Loucy (cell line): ENCODE results near the gene RHBDF1.

Source experiments
- CTCF ChIP-seq: fragments of 200-600 bp; sonication (generic); conservative IDR thresholded peaks from 2 replicates; pipeline ENCODE4 v1.5.1; 2014; ENCODE audit warnings: mild to moderate bottlenecking, antibody characterized with exemption, low read length
- EZH2phosphoT487 ChIP-seq: fragments of 200-600 bp; IDR thresholded peaks from 2 replicates; pipeline ENCODE4 v1.6.1; 2018; ENCODE audit warnings: antibody characterized with exemption, mild to moderate bottlenecking, moderate library complexity, borderline replicate concordance

GRCh38 chr16:77273-77806 is 4.9 kb upstream of the RHBDF1 start:
- TF ChIP-seq CTCF (no peak), EZH2phosphoT487 (no peak)
